Measurements from ENCODE around the gene PALLD.

Gene PALLD

DNA sequence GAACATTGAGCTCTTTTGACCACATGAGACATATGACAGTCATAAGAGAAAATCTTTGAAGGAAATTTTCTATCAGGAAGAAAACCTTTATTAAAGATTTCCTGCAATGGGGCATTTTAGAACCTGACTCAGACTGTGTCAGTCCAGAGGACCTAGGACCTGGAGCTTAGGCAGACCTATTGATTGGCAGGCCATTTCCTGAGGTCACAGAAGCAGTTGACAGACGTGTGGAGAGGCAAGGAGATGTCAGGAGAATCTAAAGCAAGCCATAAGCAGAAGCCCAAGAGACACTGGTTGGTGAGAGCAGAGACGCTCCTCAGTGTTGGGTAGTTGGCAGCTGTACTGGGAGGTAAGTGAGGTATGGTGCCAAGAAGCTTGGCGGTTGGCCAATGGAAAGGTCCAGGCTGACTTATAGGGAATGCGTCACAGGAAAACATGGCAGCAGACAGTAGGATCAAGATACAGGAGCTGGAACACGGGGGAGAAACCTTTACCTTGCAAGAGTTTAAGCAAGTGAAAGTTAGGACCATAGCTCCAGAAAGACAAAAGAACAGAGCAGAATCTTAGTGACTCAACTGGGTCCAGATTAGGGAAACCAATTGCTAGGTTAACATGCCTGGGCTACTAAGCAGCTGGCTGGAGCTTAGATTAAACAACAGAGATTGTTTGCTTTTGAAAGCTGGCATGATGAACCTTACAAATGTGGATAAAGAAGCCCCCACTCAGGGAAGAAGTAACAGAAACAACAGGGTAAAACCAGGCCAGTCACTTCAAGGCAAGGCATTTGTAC is 18.6 kb downstream of the PALLD start:
- H3K4me1 ChIP-seq (ENCODE audit: control insufficient read depth, insufficient read depth, low read length), result no peaks in the 10 kb centered on the region
- no peaks in the 10 kb centered on the region for H3K36me3 ChIP-seq (ENCODE audit: control insufficient read depth in 2 of 2, insufficient read depth in 1 of 2, low read length in 2 of 2)
- H3K9me3 ChIP-seq (ENCODE audit: control insufficient read depth, insufficient read depth, low read depth, low read length), result no peaks in the 10 kb centered on the region
- H3K27ac ChIP-seq (ENCODE audit: extremely low read depth, low read depth, low read length), result no peak overlapping the region
- ChIA-PET POLR2A (no interaction called here), CTCF (interaction anchor here (0.5 to 1.3 kb wide), 11 partner anchors 7 to 415 kb away, joined by 3 to 6 read pairs (median 3); no protein-coding TSS in a partner anchor)
- TF ChIP-seq ZNF76 (tag by site-specific recombination; IDR thresholded peaks at IDR 0.05; ENCODE audit: borderline replicate concordance, low read depth), result no peak
- TF ChIP-seq, protein P1, sequence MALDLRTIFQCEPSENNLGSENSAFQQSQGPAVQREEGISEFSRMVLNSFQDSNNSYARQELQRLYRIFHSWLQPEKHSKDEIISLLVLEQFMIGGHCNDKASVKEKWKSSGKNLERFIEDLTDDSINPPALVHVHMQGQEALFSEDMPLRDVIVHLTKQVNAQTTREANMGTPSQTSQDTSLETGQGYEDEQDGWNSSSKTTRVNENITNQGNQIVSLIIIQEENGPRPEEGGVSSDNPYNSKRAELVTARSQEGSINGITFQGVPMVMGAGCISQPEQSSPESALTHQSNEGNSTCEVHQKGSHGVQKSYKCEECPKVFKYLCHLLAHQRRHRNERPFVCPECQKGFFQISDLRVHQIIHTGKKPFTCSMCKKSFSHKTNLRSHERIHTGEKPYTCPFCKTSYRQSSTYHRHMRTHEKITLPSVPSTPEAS (tag by site-specific recombination; IDR thresholded peaks at IDR 0.05), result no peak
- TF ChIP-seq, protein P2, sequence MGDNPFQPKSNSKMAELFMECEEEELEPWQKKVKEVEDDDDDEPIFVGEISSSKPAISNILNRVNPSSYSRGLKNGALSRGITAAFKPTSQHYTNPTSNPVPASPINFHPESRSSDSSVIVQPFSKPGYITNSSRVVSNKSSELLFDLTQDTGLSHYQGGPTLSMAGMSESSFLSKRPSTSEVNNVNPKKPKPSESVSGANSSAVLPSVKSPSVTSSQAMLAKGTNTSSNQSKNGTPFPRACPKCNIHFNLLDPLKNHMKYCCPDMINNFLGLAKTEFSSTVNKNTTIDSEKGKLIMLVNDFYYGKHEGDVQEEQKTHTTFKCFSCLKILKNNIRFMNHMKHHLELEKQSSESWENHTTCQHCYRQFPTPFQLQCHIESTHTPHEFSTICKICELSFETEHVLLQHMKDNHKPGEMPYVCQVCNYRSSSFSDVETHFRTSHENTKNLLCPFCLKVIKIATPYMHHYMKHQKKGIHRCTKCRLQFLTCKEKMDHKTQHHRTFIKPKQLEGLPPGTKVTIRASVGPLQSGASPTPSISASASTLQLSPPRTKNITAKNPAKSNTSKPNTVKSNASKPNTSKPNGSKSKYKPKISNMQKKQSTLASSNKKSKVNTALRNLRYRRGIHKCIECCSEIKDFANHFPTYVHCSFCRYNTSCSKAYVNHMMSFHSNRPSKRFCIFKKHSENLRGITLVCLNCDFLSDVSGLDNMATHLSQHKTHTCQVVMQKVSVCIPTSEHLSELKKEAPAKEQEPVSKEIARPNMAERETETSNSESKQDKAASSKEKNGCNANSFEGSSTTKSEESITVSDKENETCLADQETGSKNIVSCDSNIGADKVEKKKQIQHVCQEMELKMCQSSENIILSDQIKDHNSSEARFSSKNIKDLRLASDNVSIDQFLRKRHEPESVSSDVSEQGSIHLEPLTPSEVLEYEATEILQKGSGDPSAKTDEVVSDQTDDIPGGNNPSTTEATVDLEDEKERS (tag by site-specific recombination; IDR thresholded peaks at IDR 0.05), result no peak
- no peak for TF ChIP-seq ZBTB8A (tag by site-specific recombination; IDR thresholded peaks at IDR 0.05)
- no peak overlapping the region for H3K4me3 ChIP-seq (ENCODE audit: low read depth, low read length)

DNA sequence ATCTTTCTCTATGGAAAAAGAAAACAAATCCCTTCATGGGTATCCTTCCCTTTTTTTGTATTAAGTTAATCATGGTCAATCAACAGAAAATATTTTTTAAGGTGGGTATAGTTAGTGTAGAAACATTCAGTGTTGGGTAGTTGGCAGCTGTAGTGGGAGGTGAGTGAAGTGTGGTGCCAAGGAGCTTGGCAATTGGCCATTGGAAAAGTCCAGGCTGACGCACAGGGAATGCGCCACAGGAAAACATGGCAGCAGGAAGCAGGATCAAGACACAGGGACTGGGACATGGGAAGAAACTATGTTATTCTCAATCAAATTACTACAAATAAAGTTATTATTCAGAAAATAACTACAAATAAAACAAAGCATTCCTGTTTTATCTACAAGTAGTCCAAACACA is 20.0 kb downstream of the PALLD start:
- no peak overlapping the region for H3K27ac ChIP-seq (ENCODE audit: extremely low read depth, low read depth, low read length)
- no peak for TF ChIP-seq ZEB2 (tag by site-specific recombination; IDR thresholded peaks at IDR 0.05)
- TF ChIP-seq KLF7 (tag by site-specific recombination; IDR thresholded peaks at IDR 0.05; ENCODE audit: borderline replicate concordance), result no peak
- TF ChIP-seq, protein P3, sequence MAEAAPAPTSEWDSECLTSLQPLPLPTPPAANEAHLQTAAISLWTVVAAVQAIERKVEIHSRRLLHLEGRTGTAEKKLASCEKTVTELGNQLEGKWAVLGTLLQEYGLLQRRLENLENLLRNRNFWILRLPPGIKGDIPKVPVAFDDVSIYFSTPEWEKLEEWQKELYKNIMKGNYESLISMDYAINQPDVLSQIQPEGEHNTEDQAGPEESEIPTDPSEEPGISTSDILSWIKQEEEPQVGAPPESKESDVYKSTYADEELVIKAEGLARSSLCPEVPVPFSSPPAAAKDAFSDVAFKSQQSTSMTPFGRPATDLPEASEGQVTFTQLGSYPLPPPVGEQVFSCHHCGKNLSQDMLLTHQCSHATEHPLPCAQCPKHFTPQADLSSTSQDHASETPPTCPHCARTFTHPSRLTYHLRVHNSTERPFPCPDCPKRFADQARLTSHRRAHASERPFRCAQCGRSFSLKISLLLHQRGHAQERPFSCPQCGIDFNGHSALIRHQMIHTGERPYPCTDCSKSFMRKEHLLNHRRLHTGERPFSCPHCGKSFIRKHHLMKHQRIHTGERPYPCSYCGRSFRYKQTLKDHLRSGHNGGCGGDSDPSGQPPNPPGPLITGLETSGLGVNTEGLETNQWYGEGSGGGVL (tag by site-specific recombination; IDR thresholded peaks at IDR 0.05), result no peak
- no peak for TF ChIP-seq ZNF785 (tag by site-specific recombination; IDR thresholded peaks at IDR 0.05)
- no peak for TF ChIP-seq ZNF76 (tag by site-specific recombination; IDR thresholded peaks at IDR 0.05; ENCODE audit: borderline replicate concordance, low read depth)
- no peak for TF ChIP-seq ZNF837 (tag by site-specific recombination; IDR thresholded peaks at IDR 0.05)
- TF ChIP-seq, protein P4, sequence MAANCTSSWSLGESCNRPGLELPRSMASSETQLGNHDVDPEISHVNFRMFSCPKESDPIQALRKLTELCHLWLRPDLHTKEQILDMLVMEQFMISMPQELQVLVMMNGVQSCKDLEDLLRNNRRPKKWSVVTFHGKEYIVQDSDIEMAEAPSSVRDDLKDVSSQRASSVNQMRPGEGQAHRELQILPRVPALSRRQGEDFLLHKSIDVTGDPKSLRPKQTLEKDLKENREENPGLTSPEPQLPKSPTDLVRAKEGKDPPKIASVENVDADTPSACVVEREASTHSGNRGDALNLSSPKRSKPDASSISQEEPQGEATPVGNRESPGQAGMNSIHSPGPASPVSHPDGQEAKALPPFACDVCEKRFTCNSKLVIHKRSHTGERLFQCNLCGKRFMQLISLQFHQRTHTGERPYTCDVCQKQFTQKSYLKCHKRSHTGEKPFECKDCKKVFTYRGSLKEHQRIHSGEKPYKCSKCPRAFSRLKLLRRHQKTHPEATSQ (tag by site-specific recombination; IDR thresholded peaks at IDR 0.05), result no peak
- no peak overlapping the region for H3K4me3 ChIP-seq (ENCODE audit: low read depth, low read length)
- H3K9me3 ChIP-seq (ENCODE audit: control insufficient read depth, insufficient read depth, low read depth, low read length), result no peaks in the 10 kb centered on the region
- CTCF ChIA-PET, result interaction anchor here (0.7 to 1.3 kb wide), 3 partner anchors 11 to 403 kb away, joined by 3 to 5 read pairs (median 3); no protein-coding TSS in a partner anchor
- no peaks in the 10 kb centered on the region for H3K4me1 ChIP-seq (ENCODE audit: control insufficient read depth, insufficient read depth, low read length)
- no peaks in the 10 kb centered on the region for H3K36me3 ChIP-seq (ENCODE audit: control insufficient read depth in 2 of 2, insufficient read depth in 1 of 2, low read length in 2 of 2)
- POLR2A ChIA-PET, result no interaction called here

DNA sequence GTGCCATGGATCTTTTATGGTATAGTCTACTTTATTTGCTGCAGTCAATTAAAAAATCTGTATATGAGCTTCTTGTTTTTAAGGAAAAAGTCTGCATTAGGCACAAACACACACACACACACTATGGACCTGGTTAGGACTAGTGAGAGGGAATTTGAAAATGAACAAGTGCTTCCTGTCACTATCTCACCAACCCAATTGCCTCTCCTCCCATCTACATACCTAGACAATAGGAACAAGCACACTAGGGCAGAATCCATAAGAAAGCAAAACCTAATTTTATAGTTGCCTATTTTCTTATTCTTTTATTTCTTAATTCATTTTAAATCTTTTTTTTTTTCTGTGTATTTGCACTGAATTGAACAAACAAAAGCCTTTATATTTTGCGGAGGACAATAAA is 22.7 kb downstream of the PALLD start:
- no peak overlapping the region for H3K27ac ChIP-seq (ENCODE audit: extremely low read depth, low read depth, low read length)
- POLR2A ChIA-PET, result no interaction called here
- H3K9me3 ChIP-seq (ENCODE audit: control insufficient read depth, insufficient read depth, low read depth, low read length), result no peaks in the 10 kb centered on the region
- H3K36me3 ChIP-seq (ENCODE audit: control insufficient read depth in 2 of 2, insufficient read depth in 1 of 2, low read length in 2 of 2), result no peaks in the 10 kb centered on the region
- CTCF ChIA-PET, result no interaction called here
- peaks cover 7% of the 10 kb centered on the region for H3K4me1 ChIP-seq (ENCODE audit: control insufficient read depth, insufficient read depth, low read length)
- no peak overlapping the region for H3K4me3 ChIP-seq (ENCODE audit: low read depth, low read length)
- TF ChIP-seq ZNF335 (tag by site-specific recombination; conservative IDR thresholded peaks at IDR 0.05) (no peak), ZNF624 (tag by site-specific recombination; IDR thresholded peaks at IDR 0.05) (no peak), OVOL3 (tag by site-specific recombination; IDR thresholded peaks at IDR 0.05) (no peak), YY1 (tag by site-specific recombination; IDR thresholded peaks at IDR 0.05) (no peak), ZNF24 (tag by site-specific recombination; IDR thresholded peaks at IDR 0.05) (no peak), ZNF549 (tag by site-specific recombination; IDR thresholded peaks at IDR 0.05) (no peak), ZNF391 (tag by site-specific recombination; IDR thresholded peaks at IDR 0.05; ENCODE audit: borderline replicate concordance, low read depth) (no peak)
- TF ChIP-seq, protein P5, sequence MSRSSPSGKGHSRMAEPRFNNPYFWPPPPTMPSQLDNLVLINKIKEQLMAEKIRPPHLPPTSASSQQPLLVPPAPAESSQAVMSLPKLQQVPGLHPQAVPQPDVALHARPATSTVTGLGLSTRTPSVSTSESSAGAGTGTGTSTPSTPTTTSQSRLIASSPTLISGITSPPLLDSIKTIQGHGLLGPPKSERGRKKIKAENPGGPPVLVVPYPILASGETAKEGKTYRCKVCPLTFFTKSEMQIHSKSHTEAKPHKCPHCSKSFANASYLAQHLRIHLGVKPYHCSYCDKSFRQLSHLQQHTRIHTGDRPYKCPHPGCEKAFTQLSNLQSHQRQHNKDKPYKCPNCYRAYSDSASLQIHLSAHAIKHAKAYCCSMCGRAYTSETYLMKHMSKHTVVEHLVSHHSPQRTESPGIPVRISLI (tag by site-specific recombination; IDR thresholded peaks at IDR 0.05), result no peak
- TF ChIP-seq, protein P6, sequence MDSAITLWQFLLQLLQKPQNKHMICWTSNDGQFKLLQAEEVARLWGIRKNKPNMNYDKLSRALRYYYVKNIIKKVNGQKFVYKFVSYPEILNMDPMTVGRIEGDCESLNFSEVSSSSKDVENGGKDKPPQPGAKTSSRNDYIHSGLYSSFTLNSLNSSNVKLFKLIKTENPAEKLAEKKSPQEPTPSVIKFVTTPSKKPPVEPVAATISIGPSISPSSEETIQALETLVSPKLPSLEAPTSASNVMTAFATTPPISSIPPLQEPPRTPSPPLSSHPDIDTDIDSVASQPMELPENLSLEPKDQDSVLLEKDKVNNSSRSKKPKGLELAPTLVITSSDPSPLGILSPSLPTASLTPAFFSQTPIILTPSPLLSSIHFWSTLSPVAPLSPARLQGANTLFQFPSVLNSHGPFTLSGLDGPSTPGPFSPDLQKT (IDR thresholded peaks at IDR 0.05; ENCODE audit: borderline replicate concordance, low read depth, low read length), result no peak

Data from HEK293 (cell line).